ENCODE results near the gene EMID1. TPM values are rescaled to one million over a fixed set of nuclear protein-coding genes. Genes with fewer than 3 reads are reported as not detected.
A peak's percentile ranks its signal among the peaks of the same experiment; 100 is the strongest.

EMID1 gene
- total RNA-seq, 1 experiment from 2014 or later: 5.4 TPM

DNA sequence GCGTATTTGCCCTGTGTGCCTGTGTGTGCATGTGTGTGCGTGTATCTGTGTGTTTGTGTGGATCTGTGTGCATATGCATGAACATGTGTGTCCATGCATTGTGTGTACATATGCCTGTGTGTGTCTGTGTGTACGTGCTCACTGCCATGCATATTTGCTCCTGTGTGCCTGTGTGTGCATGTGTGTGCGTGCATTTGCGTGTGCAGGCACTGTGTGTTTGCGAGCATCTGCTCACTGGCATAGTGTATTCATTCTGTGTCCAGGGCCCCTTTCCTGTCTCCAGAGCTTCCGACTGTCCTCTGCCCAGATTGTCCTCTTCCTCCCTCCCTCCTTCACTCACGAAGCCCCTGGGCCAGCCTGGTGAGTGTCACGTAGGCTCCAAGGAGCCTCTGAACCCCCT is 5.8 kb downstream of the EMID1 start:
- no peaks in the 10 kb centered on the region for H3K9me3 ChIP-seq (ENCODE audit: control insufficient read depth, low read depth, low read length)
- no peak overlapping the region for H4K5ac ChIP-seq (ENCODE audit: insufficient read length, low read depth, low read length)
- no peaks in the 10 kb centered on the region for H4K20me1 ChIP-seq (ENCODE audit: control insufficient read depth, insufficient read depth, insufficient read length)
- H3K23me2 ChIP-seq (ENCODE audit: insufficient read length, low read depth, low read length, poor library complexity, severe bottlenecking): no peaks in the 10 kb centered on the region
- WGBS (ENCODE audit: extremely low coverage, insufficient read length, low lambda C conversion rate): no CpG with 5 or more reads among the region's 9 CpGs
- no peak overlapping the region for H2AK5ac ChIP-seq (ENCODE audit: insufficient read length, low read length)
- H3K56ac ChIP-seq (ENCODE audit: insufficient read length, low read depth, low read length): no peak overlapping the region
- no peaks in the 10 kb centered on the region for H3K27me3 ChIP-seq (ENCODE audit: insufficient read depth, low read length)
- no peak overlapping the region for H2BK20ac ChIP-seq (ENCODE audit: low read depth, low read length, poor library complexity, severe bottlenecking)
- Mint-ChIP-seq H3K27ac (peak overlapping the region in 2 of 3 experiments; percentile 59 to 81; a peak in 2 of 7 replicates), H3K4me1 (peaks cover 23 to 41% of the 10 kb centered on the region in 2 experiments), H3K4me3 (no peak overlapping the region), H3K36me3 (ENCODE audit: insufficient read depth in 1 of 3, low read depth in 3 of 3) (no peaks in the 10 kb centered on the region), H3K27me3 (ENCODE audit: low read depth) (peaks cover 9% of the 10 kb centered on the region), H3K9me3 (no peaks in the 10 kb centered on the region; a peak in 1 of 5 replicates)
- H3K4me2 ChIP-seq (ENCODE audit: insufficient read depth, insufficient read length, low read length): no peak overlapping the region
- no peak overlapping the region for H3K4ac ChIP-seq (ENCODE audit: low read depth, low read length)
- no peak overlapping the region for H2BK120ac ChIP-seq (ENCODE audit: low read depth, low read length, poor library complexity, severe bottlenecking)
- no peak overlapping the region for H4K91ac ChIP-seq (ENCODE audit: insufficient read length, low read depth, low read length)
- no peak overlapping the region for H3K9ac ChIP-seq (ENCODE audit: extremely low read depth, insufficient read length, low read length)
- no peak overlapping the region for H3K27ac ChIP-seq (ENCODE audit: insufficient read length, low read depth, low read length)
- DNase-seq: no peak
- H3K79me2 ChIP-seq (ENCODE audit: insufficient read depth, low read length): no peaks in the 10 kb centered on the region
- H3K23ac ChIP-seq (ENCODE audit: insufficient read length, low read depth, low read length): no peak overlapping the region
- TF ChIP-seq, protein P1, sequence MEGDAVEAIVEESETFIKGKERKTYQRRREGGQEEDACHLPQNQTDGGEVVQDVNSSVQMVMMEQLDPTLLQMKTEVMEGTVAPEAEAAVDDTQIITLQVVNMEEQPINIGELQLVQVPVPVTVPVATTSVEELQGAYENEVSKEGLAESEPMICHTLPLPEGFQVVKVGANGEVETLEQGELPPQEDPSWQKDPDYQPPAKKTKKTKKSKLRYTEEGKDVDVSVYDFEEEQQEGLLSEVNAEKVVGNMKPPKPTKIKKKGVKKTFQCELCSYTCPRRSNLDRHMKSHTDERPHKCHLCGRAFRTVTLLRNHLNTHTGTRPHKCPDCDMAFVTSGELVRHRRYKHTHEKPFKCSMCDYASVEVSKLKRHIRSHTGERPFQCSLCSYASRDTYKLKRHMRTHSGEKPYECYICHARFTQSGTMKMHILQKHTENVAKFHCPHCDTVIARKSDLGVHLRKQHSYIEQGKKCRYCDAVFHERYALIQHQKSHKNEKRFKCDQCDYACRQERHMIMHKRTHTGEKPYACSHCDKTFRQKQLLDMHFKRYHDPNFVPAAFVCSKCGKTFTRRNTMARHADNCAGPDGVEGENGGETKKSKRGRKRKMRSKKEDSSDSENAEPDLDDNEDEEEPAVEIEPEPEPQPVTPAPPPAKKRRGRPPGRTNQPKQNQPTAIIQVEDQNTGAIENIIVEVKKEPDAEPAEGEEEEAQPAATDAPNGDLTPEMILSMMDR (conservative IDR thresholded peaks at IDR 0.05): no peak
- no peak overlapping the region for H3T11ph ChIP-seq (ENCODE audit: low read length)
- H4K8ac ChIP-seq (replicated peaks; ENCODE audit: insufficient read length, low read depth, low read length): no peak overlapping the region
- no peak overlapping the region for H3K14ac ChIP-seq (ENCODE audit: insufficient read depth, low read length)
- no peak overlapping the region for H2AFZ ChIP-seq (ENCODE audit: low read length)
- no peak overlapping the region for H2BK15ac ChIP-seq (ENCODE audit: low read depth, low read length)
- no peak overlapping the region for H2BK12ac ChIP-seq (ENCODE audit: insufficient read length, low read depth, low read length)
- H3K4me1 ChIP-seq (ENCODE audit: insufficient read depth, low read length): no peaks in the 10 kb centered on the region; the same call in 1 of the 2 replicates
- no peak overlapping the region for H2BK5ac ChIP-seq (ENCODE audit: insufficient read length, low read length)
- H3K18ac ChIP-seq (ENCODE audit: insufficient read length, low read depth, low read length): no peak overlapping the region
- no peaks in the 10 kb centered on the region for H3K79me1 ChIP-seq (ENCODE audit: insufficient read depth, low read depth, low read length, poor library complexity, severe bottlenecking)

All from H9 (cell line).